SU-DHL-6 (cell line): Measurements from ENCODE around the gene ULBP2.
"Not testable (repeated sequence)": the region's sequence is repeated elsewhere in the genome, so short reads cannot be mapped to it uniquely, and the experiment has no call there.

ENCODE experiments used
- H2AFZ ChIP-seq: fragments of 200-600 bp; sonication (generic); 2 replicates; pipeline ENCODE4 v1.6.1; 2014; ENCODE audit warnings: low read depth, mild to moderate bottlenecking, moderate library complexity, mixed read lengths, antibody characterized with exemption, low read length; ENCODE audit not compliant: severe bottlenecking
- H3F3A ChIP-seq: fragments of 200-600 bp; shearing (Covaris generic); 2 replicates; pipeline ENCODE4 v1.6.0; 2016; ENCODE audit warnings: antibody characterized with exemption, mild to moderate bottlenecking; ENCODE audit not compliant: insufficient read depth
- H3K27ac ChIP-seq: fragments of 200-600 bp; sonication (generic); 2 replicates; pipeline ENCODE4 v1.5.1; 2016; ENCODE audit warnings: low read depth, mild to moderate bottlenecking, low read length, moderate library complexity, mixed read lengths
- H3K27me3 ChIP-seq: fragments of 200-600 bp; sonication (generic), shearing (Covaris generic); 2 replicates; pipeline ENCODE4 v1.6.0; 2014; ENCODE audit warnings: mild to moderate bottlenecking, low read length
- H3K36me3 ChIP-seq: fragments of 200-600 bp; sonication (generic); 2 replicates; pipeline ENCODE4 v1.6.1; 2014; ENCODE audit warnings: mild to moderate bottlenecking, low read length, mixed read lengths
- H3K4me2 ChIP-seq: fragments of 300-600, 200-600 bp; shearing (Covaris generic), sonication (generic); 2 replicates; pipeline ENCODE4 v1.6.0; 2014; ENCODE audit warnings: low read length, low read depth, mild to moderate bottlenecking; ENCODE audit not compliant: poor library complexity, severe bottlenecking
- H3K4me3 ChIP-seq: fragments of 200-600 bp; sonication (generic); 2 replicates; pipeline ENCODE4 v1.5.1; 2014; ENCODE audit warnings: antibody characterized with exemption, low read length, mild to moderate bottlenecking, mixed read lengths; ENCODE audit not compliant: insufficient read depth, poor library complexity, severe bottlenecking
- H3K79me2 ChIP-seq: fragments of 200-600 bp; sonication (generic); 2 replicates; pipeline ENCODE4 v1.6.1; 2014; ENCODE audit warnings: mild to moderate bottlenecking, low read length, moderate library complexity; ENCODE audit not compliant: insufficient read depth
- H3K9ac ChIP-seq: fragments of 200-600 bp; sonication (generic); 2 replicates; pipeline ENCODE4 v1.7.0; 2014; ENCODE audit warnings: mild to moderate bottlenecking, low read length
- H3K9me2 ChIP-seq: fragments of 200-600 bp; sonication (generic); replicated peaks from 2 replicates; pipeline ENCODE4 v1.6.1; 2014; ENCODE audit warnings: low read length; ENCODE audit not compliant: insufficient read depth
- H3K9me3 ChIP-seq: fragments of 200-600 bp; sonication (generic); 2 replicates; pipeline ENCODE4 v1.6.1; 2014; ENCODE audit warnings: low read length, mixed read lengths; ENCODE audit not compliant: insufficient read depth
- H4K20me1 ChIP-seq: fragments of 200-600 bp; sonication (generic); 2 replicates; pipeline ENCODE4 v1.6.1; 2014; ENCODE audit warnings: low read depth, mild to moderate bottlenecking, antibody characterized with exemption, low read length, moderate library complexity, mixed read lengths
- CTCF ChIP-seq: fragments of 200-600 bp; sonication (generic); IDR thresholded peaks from one replicate; pipeline ENCODE4 v1.5.1; 2017; ENCODE audit warnings: antibody characterized with exemption, mild to moderate bottlenecking, low read length, moderate library complexity; ENCODE audit not compliant: insufficient read depth, poor library complexity, severe bottlenecking
- EZH2phosphoT487 ChIP-seq: fragments of 200-600 bp; sonication (generic), shearing (Covaris generic); conservative IDR thresholded peaks from 2 replicates; pipeline ENCODE4 v1.6.1; 2018; ENCODE audit warnings: mild to moderate bottlenecking, antibody characterized with exemption, low read length, moderate library complexity, mixed read lengths

ULBP2 gene

GRCh38 chr6:149925253-149925973 is 16.4 kb upstream of the ULBP2 start:
- Histone ChIP-seq H3K4me3 (no peak overlapping the region), H3K27me3 (no peaks in the 10 kb centered on the region), H3K27ac (no peak overlapping the region)

GRCh38 chr6:149925974-149926777 is 15.6 kb upstream of the ULBP2 start:
- H3K9me2 ChIP-seq, result no peaks in the 10 kb centered on the region
- TF ChIP-seq EZH2phosphoT487 (no peak), CTCF (peak; percentile 46)
- H3K4me2 ChIP-seq, result peak overlapping the region; percentile 41
- H3K9ac ChIP-seq, result no peak overlapping the region
- no peaks in the 10 kb centered on the region for H3K79me2 ChIP-seq
- no peaks in the 10 kb centered on the region for H3K9me3 ChIP-seq
- H3K4me3 ChIP-seq, result no peak overlapping the region
- H2AFZ ChIP-seq, result peak overlapping the region; percentile 29
- H3F3A ChIP-seq, result no peaks in the 10 kb centered on the region
- H3K27ac ChIP-seq, result no peak overlapping the region
- no peaks in the 10 kb centered on the region for H4K20me1 ChIP-seq
- H3K27me3 ChIP-seq, result no peaks in the 10 kb centered on the region
- H3K36me3 ChIP-seq, result no peaks in the 10 kb centered on the region

More at GRCh38 chr6:149925253-149925973, 16.4 kb upstream of the ULBP2 start:
- Histone ChIP-seq H3K9me3 (no peaks in the 10 kb centered on the region), H3K36me3 (no peaks in the 10 kb centered on the region), H3F3A (no peaks in the 10 kb centered on the region), H3K4me2 (peak overlapping the region; percentile 41), H3K9ac (no peak overlapping the region), H3K9me2 (no peaks in the 10 kb centered on the region), H4K20me1 (no peaks in the 10 kb centered on the region), H3K79me2 (no peaks in the 10 kb centered on the region), H2AFZ (peak overlapping the region; percentile 1)
- TF ChIP-seq CTCF (no peak), EZH2phosphoT487 (no peak)

DNA sequence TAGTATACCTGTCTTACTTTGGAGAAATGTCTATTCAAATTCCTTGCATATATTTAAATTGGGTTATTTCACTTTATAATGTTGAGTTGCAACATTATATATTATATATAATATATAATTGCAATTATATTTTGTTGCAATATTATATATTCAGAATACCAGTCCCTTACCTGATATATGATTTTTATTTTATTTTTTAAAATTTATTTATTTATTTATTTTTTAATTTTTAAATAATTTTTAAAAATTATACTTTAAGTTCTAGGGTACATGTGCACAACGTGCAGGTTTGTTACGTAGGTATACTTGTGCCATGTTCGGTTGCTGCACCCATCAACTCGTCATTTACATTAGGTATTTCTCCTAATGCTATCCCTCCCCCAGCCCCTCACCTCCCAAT is 14.8 kb upstream of the ULBP2 start:
- H3K9me3 ChIP-seq, H3F3A ChIP-seq, H3K27ac ChIP-seq, H2AFZ ChIP-seq, H3K9me2 ChIP-seq, H3K4me2 ChIP-seq, H3K27me3 ChIP-seq, H4K20me1 ChIP-seq, H3K79me2 ChIP-seq, H3K9ac ChIP-seq, H3K4me3 ChIP-seq, H3K36me3 ChIP-seq: not testable (repeated sequence)

DNA sequence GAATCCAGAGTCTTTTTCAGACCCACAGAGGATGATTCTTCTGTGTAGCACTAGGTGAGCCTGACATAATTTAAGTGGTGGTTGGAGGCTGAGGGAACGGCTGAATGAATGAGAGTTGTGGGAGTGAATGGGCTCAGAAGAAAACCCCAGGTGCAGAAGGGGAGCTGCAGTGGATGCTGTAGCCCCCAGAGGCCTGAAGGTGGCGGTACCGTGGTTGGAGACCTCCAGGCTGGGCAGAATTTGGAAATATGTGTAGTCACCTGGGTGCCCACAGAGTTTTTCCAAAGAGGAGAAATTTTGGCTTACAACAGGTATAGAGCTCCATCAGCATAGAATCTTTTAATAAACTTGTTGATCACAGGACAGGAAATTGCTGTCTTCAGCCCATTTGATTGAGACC is 12.4 kb upstream of the ULBP2 start:
- H3K4me2 ChIP-seq, result no peak overlapping the region
- no peaks in the 10 kb centered on the region for H3K9me2 ChIP-seq
- H3F3A ChIP-seq, result no peaks in the 10 kb centered on the region
- H3K79me2 ChIP-seq, result no peaks in the 10 kb centered on the region
- H4K20me1 ChIP-seq, result no peaks in the 10 kb centered on the region
- no peak overlapping the region for H3K9ac ChIP-seq
- H3K27ac ChIP-seq, result no peak overlapping the region
- no peaks in the 10 kb centered on the region for H3K27me3 ChIP-seq
- TF ChIP-seq EZH2phosphoT487 (no peak), CTCF (peak; percentile 49)
- no peak overlapping the region for H3K4me3 ChIP-seq
- no peaks in the 10 kb centered on the region for H3K9me3 ChIP-seq
- no peaks in the 10 kb centered on the region for H3K36me3 ChIP-seq
- no peak overlapping the region for H2AFZ ChIP-seq
